ENCODE measurements around the gene MAPKBP1. TPM values are rescaled to one million over a fixed set of nuclear protein-coding genes. Genes with fewer than 3 reads are reported as not detected.

MAPKBP1 gene
- total RNA-seq, 1 donor from 2014 or later: 27.6 TPM

- Histone ChIP-seq H3K9me3 (no peaks in the 10 kb centered on the region), H3K36me3 (peaks cover 6 to 26% of the 10 kb centered on the region in 2 donors), H3K4me3 (no peak overlapping the region), H3K4me1 (peaks cover 0 to 9% of the 10 kb centered on the region in 2 donors), H3K27ac (no peak overlapping the region), H3K27me3 (no peaks in the 10 kb centered on the region)
- TF ChIP-seq, protein P1, sequence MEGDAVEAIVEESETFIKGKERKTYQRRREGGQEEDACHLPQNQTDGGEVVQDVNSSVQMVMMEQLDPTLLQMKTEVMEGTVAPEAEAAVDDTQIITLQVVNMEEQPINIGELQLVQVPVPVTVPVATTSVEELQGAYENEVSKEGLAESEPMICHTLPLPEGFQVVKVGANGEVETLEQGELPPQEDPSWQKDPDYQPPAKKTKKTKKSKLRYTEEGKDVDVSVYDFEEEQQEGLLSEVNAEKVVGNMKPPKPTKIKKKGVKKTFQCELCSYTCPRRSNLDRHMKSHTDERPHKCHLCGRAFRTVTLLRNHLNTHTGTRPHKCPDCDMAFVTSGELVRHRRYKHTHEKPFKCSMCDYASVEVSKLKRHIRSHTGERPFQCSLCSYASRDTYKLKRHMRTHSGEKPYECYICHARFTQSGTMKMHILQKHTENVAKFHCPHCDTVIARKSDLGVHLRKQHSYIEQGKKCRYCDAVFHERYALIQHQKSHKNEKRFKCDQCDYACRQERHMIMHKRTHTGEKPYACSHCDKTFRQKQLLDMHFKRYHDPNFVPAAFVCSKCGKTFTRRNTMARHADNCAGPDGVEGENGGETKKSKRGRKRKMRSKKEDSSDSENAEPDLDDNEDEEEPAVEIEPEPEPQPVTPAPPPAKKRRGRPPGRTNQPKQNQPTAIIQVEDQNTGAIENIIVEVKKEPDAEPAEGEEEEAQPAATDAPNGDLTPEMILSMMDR (IDR thresholded peaks at IDR 0.05): no peak
- DNase-seq (ENCODE audit: low spot score in 2 of 2): no peak
- intact Hi-C loops (cut with DNase I): loop anchor here (2.0 kb wide), 1 partner anchor 207 kb away; no protein-coding TSS in a partner anchor
Observed at GRCh38 chr15:41809526-41810220, 35.4 kb downstream of the MAPKBP1 start.

DNA sequence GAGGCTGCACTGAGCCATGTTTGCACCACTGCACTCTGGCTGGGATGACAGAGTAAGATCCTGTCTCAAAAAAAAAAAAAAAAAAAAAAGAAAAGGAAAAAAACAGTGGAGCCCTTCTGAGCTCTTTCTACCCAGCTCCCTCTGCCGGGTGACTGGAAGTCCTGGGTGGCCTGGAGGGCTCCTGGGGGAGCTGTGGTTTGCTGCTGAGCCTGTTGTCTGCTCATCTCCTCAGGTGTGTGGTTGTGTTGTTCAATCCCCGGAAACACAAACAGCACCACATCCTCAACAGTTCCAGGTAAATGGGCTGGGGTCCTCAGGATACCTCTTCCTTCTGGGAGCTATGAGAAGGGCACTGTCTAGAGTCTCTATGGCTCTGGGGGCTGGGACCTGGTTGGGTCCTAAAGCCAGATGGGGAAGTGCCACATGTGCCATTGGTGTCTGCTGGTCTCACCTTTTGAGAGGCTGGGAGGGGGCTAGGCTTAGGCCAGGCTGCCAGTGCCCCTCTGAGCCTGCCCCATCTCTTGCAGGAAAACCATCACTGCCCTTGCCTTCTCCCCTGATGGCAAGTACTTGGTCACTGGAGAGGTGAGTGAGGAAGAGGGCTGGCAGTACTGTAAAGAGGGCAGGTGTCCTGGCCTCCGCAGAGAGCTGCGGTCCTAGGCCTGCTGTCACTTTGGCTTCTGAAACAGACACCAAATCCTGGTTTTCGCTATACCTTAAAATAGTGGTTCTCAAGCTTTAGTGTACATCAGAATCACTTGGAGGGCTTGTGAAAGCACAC, 36.6 kb downstream of the MAPKBP1 start:
- intact Hi-C loops (cut with DNase I): loop anchor here (1.0 to 2.0 kb wide), 2 partner anchors 37 to 208 kb away; partner anchors contain the start of gene MAPKBP1
- H3K36me3 ChIP-seq: peaks cover 12 to 38% of the 10 kb centered on the region in 2 donors
- H3K9me3 ChIP-seq: no peaks in the 10 kb centered on the region
- no peak overlapping the region for H3K4me3 ChIP-seq
- no peak for DNase-seq (ENCODE audit: low spot score in 2 of 2)
- H3K4me1 ChIP-seq: no peaks in the 10 kb centered on the region
- TF ChIP-seq, protein P1 (IDR thresholded peaks at IDR 0.05): no peak
- H3K27ac ChIP-seq: no peak overlapping the region
- H3K27me3 ChIP-seq: no peaks in the 10 kb centered on the region

DNA sequence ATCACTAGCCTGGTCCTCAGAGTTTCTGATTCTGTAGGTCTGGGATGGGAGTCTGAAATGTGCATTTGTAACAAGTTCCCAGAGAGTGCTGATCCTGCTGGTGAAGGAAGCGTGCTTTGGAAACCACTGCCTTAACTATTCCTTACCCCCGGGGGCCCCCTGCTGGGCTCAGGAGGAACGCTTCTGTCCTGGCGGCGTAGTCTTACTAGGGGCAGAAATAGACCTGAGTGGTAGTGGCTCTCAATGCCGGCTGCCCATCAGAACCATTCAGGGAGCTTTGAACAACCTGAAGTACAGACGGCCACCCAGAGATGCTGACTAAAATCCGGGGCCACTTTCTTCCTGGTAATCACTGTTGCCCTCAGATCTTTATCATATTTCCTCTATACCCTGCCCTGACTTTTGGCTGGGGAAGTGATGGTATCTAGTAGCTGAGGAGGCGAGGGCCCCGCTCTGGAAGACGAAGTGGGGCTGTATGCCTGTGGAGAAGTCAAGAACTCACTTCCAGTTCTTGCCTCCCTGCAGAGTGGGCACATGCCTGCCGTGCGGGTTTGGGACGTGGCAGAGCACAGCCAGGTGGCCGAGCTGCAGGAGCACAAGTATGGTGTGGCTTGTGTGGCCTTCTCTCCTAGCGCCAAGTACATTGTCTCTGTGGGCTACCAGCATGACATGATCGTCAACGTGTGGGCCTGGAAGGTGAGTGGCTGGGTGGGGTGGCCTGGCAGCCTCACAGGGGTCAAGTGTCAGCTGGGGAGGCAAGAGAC, 37.3 kb downstream of the MAPKBP1 start:
- Histone ChIP-seq H3K9me3 (no peaks in the 10 kb centered on the region), H3K27ac (no peak overlapping the region), H3K4me1 (no peaks in the 10 kb centered on the region), H3K4me3 (no peak overlapping the region), H3K36me3 (peaks cover 17 to 45% of the 10 kb centered on the region in 2 donors), H3K27me3 (no peaks in the 10 kb centered on the region)
- TF ChIP-seq, protein P1 (IDR thresholded peaks at IDR 0.05): peak; percentile 85 to 88 (median 86)
- peak in 1 of 2 donors; percentile 89 for DNase-seq (ENCODE audit: low spot score in 2 of 2)
- intact Hi-C loops (cut with DNase I): loop anchor here (1.0 to 2.0 kb wide), 2 partner anchors 37 to 209 kb away; partner anchors contain the start of gene MAPKBP1

DNA sequence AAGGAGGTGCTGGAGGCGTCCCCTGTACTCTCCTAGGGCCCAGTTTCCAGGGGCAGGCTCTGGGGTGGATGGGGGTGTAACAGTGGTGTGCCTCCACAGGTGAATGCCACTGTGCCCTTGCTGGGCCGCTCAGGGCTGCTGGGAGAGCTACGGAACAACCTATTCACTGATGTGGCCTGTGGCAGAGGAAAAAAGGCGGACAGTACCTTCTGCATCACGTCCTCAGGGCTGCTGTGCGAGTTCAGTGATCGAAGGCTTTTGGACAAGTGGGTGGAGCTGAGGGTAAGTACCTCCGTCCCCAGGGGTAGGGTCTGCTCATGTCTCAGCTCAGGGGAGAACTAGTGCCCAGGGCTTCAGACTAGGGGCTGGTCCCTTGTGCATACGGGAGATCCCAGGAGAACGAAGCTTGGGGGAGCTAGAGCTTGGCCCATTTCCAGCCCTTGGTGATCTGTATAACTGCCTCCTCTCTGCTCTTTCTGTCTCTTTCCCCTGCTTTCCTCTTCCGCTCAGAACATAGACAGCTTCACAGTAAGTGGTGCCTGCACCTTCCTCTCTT, 38.6 kb downstream of the MAPKBP1 start:
- Histone ChIP-seq H3K27me3 (no peaks in the 10 kb centered on the region), H3K9me3 (no peaks in the 10 kb centered on the region), H3K36me3 (peaks cover 30 to 58% of the 10 kb centered on the region in 2 donors), H3K27ac (no peak overlapping the region), H3K4me1 (no peaks in the 10 kb centered on the region), H3K4me3 (no peak overlapping the region)
- intact Hi-C loops (cut with DNase I): no loop called here
- TF ChIP-seq, protein P1 (IDR thresholded peaks at IDR 0.05): no peak
- no peak for DNase-seq (ENCODE audit: low spot score in 2 of 2)

GRCh38 chr15:41813426-41813825, 39.1 kb downstream of the MAPKBP1 start:
- Histone ChIP-seq H3K4me1 (no peaks in the 10 kb centered on the region), H3K4me3 (no peak overlapping the region), H3K27me3 (no peaks in the 10 kb centered on the region), H3K36me3 (peaks cover 36 to 64% of the 10 kb centered on the region in 2 donors), H3K27ac (no peak overlapping the region), H3K9me3 (no peaks in the 10 kb centered on the region)
- intact Hi-C loops (cut with DNase I): no loop called here
- TF ChIP-seq, protein P1 (IDR thresholded peaks at IDR 0.05): no peak
- DNase-seq (ENCODE audit: low spot score in 2 of 2): no peak

Data from ascending aorta (tissue), 2 donors.